Neural cell (in vitro differentiated cells): ENCODE data around the gene ABI3BP.

Experiments
- EP300 ChIP-seq: fragments of 450-650 bp; conservative IDR thresholded peaks from 2 replicates; pipeline ENCODE4 v1.6.1; 2014; ENCODE audit warnings: antibody characterized with exemption, mild to moderate bottlenecking, moderate library complexity; ENCODE audit not compliant: poor library complexity, severe bottlenecking
- EZH2 ChIP-seq: fragments of 200-600, 300-800 bp; shearing (Covaris generic), sonication (generic); IDR thresholded peaks from 2 replicates; pipeline ENCODE4 v1.6.1; 2014; ENCODE audit warnings: antibody characterized with exemption, low read length, borderline replicate concordance, mild to moderate bottlenecking; ENCODE audit not compliant: insufficient read depth, poor library complexity, severe bottlenecking
- POLR2AphosphoS5 ChIP-seq: IDR thresholded peaks from 2 replicates; pipeline ENCODE4 v1.6.1; 2012
- RAD21 ChIP-seq: fragments of 450-650 bp; conservative IDR thresholded peaks from 2 replicates; pipeline ENCODE4 v1.6.1; 2014; ENCODE audit warnings: antibody characterized with exemption, mild to moderate bottlenecking, moderate library complexity
- SMC3 ChIP-seq: fragments of 450-650 bp; conservative IDR thresholded peaks from 2 replicates; pipeline ENCODE4 v1.6.1; 2014; ENCODE audit warnings: antibody characterized with exemption, mild to moderate bottlenecking, moderate library complexity; ENCODE audit not compliant: poor library complexity
- TAF1 ChIP-seq: IDR thresholded peaks from 2 replicates; pipeline ENCODE4 v1.6.1; 2012; ENCODE audit warnings: low read depth
- TF ChIP-seq, protein P1 (sequence below): fragments of 450-650 bp; IDR thresholded peaks from 2 replicates; pipeline ENCODE4 v1.5.1; 2014; ENCODE audit warnings: antibody characterized with exemption, mild to moderate bottlenecking, moderate library complexity; ENCODE audit not compliant: poor library complexity, severe bottlenecking
- TF ChIP-seq, protein P2 (sequence below): IDR thresholded peaks from 2 replicates; pipeline ENCODE4 v1.6.1; 2012; ENCODE audit warnings: borderline replicate concordance

DNA sequence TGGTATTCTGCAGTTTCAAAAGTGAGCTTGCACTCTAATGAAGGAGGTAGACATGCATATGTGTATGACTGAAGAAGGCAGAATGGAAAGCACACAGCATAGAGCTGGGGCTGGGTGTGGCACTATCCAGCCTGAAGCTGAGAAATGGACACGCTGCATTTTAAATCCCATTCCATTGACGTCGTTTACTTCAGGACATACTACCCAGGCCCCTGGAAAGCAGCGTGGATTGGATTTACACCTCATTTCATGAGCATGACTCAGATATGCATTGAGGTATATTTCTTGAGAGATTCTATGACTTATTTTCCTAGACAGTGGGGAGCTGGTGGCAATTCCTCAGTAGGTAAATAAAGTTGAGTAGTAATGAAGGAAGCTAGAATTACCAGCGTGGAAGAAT lies 101.4 kb downstream of the ABI3BP start:
- TF ChIP-seq, protein P1, sequence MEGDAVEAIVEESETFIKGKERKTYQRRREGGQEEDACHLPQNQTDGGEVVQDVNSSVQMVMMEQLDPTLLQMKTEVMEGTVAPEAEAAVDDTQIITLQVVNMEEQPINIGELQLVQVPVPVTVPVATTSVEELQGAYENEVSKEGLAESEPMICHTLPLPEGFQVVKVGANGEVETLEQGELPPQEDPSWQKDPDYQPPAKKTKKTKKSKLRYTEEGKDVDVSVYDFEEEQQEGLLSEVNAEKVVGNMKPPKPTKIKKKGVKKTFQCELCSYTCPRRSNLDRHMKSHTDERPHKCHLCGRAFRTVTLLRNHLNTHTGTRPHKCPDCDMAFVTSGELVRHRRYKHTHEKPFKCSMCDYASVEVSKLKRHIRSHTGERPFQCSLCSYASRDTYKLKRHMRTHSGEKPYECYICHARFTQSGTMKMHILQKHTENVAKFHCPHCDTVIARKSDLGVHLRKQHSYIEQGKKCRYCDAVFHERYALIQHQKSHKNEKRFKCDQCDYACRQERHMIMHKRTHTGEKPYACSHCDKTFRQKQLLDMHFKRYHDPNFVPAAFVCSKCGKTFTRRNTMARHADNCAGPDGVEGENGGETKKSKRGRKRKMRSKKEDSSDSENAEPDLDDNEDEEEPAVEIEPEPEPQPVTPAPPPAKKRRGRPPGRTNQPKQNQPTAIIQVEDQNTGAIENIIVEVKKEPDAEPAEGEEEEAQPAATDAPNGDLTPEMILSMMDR, result no peak
- no peak for TF ChIP-seq EZH2
- TF ChIP-seq POLR2AphosphoS5, result no peak
- TF ChIP-seq RAD21, result no peak
- TF ChIP-seq, protein P2, sequence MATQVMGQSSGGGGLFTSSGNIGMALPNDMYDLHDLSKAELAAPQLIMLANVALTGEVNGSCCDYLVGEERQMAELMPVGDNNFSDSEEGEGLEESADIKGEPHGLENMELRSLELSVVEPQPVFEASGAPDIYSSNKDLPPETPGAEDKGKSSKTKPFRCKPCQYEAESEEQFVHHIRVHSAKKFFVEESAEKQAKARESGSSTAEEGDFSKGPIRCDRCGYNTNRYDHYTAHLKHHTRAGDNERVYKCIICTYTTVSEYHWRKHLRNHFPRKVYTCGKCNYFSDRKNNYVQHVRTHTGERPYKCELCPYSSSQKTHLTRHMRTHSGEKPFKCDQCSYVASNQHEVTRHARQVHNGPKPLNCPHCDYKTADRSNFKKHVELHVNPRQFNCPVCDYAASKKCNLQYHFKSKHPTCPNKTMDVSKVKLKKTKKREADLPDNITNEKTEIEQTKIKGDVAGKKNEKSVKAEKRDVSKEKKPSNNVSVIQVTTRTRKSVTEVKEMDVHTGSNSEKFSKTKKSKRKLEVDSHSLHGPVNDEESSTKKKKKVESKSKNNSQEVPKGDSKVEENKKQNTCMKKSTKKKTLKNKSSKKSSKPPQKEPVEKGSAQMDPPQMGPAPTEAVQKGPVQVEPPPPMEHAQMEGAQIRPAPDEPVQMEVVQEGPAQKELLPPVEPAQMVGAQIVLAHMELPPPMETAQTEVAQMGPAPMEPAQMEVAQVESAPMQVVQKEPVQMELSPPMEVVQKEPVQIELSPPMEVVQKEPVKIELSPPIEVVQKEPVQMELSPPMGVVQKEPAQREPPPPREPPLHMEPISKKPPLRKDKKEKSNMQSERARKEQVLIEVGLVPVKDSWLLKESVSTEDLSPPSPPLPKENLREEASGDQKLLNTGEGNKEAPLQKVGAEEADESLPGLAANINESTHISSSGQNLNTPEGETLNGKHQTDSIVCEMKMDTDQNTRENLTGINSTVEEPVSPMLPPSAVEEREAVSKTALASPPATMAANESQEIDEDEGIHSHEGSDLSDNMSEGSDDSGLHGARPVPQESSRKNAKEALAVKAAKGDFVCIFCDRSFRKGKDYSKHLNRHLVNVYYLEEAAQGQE, result no peak
- TF ChIP-seq EP300, result no peak
- TF ChIP-seq SMC3, result no peak
- no peak for TF ChIP-seq TAF1
